ENCODE results near the gene PROZ. TPM values are rescaled to one million over a fixed set of nuclear protein-coding genes. Genes with fewer than 3 reads are reported as not detected.

Gene PROZ
- total and polyA plus RNA-seq, 7 donors: not detected

DNA sequence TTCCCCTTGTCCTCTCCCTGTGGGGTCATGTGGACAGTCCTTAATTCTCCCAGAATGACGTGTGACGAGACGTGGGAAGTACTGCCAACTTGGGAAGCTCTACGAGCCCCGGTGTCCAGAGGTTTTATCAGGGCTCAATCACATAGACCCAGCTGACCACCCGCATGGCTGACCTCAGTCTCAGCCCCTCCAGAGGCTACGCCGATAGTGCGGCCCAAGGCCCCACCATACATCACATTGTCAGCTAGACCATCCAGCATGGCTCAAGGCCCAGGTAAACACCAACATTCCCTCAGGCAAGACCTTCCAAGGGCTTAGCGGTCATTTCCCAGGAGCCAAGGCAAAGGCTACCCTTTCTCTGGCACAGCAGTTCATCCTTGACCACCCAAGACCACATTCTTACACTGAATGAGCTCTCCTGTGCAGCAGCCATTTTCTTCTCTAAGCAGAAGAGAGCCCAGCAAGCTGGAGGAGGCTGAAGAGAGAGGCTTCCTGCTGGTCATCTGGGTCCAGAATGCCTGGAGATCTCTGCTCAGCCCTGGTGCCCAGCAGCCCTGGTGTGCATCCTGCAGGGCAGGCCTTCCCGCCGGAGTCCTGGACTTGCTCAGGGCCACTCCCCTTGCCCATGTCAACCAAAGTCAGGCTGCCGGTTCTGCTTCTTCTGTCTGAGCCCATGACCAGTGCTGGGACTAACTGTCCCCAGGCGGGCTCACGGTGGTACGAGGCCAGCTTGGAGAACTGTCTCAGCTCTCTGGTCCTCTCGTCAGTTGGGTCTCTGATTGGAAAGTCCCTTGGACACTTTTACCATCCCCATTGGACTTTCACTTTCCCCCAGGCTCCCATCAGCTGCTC, 43.7 kb upstream of the PROZ start:
- Histone ChIP-seq H3K4me1 (no peaks in the 10 kb centered on the region), H3K9me3 (no peaks in the 10 kb centered on the region), H3K27ac (no peak overlapping the region), H3K36me3 (ENCODE audit: insufficient read depth in 1 of 2, low read depth in 1 of 2) (no peaks in the 10 kb centered on the region), H3K27me3 (ENCODE audit: insufficient read depth in 3 of 3, low read length in 2 of 3) (peaks cover 0 to 58% (median 20%) of the 10 kb centered on the region in 3 donors), H3K4me3 (no peak overlapping the region)
- ATAC-seq (no peak), DNase-seq (no peak)
- intact Hi-C loops (cut with DNase I): no loop called here
- WGBS, 3 donors: 69 to 83% (median 77%) methylated on average over 17 of the region's 17 CpGs
- TF ChIP-seq, protein P1, sequence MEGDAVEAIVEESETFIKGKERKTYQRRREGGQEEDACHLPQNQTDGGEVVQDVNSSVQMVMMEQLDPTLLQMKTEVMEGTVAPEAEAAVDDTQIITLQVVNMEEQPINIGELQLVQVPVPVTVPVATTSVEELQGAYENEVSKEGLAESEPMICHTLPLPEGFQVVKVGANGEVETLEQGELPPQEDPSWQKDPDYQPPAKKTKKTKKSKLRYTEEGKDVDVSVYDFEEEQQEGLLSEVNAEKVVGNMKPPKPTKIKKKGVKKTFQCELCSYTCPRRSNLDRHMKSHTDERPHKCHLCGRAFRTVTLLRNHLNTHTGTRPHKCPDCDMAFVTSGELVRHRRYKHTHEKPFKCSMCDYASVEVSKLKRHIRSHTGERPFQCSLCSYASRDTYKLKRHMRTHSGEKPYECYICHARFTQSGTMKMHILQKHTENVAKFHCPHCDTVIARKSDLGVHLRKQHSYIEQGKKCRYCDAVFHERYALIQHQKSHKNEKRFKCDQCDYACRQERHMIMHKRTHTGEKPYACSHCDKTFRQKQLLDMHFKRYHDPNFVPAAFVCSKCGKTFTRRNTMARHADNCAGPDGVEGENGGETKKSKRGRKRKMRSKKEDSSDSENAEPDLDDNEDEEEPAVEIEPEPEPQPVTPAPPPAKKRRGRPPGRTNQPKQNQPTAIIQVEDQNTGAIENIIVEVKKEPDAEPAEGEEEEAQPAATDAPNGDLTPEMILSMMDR (IDR thresholded peaks at IDR 0.05): no peak

DNA sequence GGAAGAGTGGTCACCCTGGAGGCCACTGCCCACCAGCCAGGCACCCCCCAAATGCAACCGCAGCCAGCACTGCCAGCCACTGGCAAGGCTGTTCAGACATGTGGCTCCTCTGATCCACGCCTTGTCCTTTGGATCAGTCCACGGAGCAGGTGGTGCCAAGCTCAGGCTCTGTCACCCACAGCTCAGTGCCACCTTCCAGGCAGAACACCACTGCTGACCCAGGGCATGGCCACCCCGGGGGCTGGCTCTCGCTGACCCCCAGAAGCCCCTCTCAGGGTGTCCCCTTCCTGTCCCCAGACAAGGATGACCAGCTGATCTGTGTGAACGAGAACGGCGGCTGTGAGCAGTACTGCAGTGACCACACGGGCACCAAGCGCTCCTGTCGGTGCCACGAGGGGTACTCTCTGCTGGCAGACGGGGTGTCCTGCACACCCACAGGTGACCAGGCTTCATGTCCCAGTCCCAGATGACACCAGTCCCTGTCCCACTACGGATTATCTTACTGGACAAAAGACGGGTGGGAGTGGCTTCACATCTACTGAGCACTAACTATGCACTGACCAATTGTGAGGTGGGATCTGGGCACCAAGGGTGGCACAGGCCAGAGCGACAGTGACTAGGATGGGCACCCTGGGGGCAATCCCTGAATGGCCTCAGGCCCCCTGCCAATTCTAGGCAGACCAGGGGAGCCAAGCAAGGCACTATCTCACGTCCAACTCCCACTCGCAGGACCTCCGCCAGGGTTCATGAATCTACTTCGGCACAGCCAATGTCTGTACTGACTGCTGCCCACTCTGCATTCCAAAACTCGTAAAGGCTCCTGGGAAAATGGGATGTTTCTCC, 42.9 kb upstream of the PROZ start:
- Histone ChIP-seq H3K4me1 (no peaks in the 10 kb centered on the region), H3K36me3 (ENCODE audit: insufficient read depth in 1 of 2, low read depth in 1 of 2) (no peaks in the 10 kb centered on the region), H3K4me3 (no peak overlapping the region), H3K27me3 (ENCODE audit: insufficient read depth in 3 of 3, low read length in 2 of 3) (peaks cover 0 to 49% (median 12%) of the 10 kb centered on the region in 3 donors), H3K9me3 (no peaks in the 10 kb centered on the region), H3K27ac (no peak overlapping the region)
- TF ChIP-seq, protein P1 (IDR thresholded peaks at IDR 0.05): no peak
- WGBS, 3 donors: 52 to 66% (median 53%) methylated on average over 21 of the region's 21 CpGs
- ATAC-seq (no peak), DNase-seq (no peak)
- intact Hi-C loops (cut with DNase I): no loop called here

DNA sequence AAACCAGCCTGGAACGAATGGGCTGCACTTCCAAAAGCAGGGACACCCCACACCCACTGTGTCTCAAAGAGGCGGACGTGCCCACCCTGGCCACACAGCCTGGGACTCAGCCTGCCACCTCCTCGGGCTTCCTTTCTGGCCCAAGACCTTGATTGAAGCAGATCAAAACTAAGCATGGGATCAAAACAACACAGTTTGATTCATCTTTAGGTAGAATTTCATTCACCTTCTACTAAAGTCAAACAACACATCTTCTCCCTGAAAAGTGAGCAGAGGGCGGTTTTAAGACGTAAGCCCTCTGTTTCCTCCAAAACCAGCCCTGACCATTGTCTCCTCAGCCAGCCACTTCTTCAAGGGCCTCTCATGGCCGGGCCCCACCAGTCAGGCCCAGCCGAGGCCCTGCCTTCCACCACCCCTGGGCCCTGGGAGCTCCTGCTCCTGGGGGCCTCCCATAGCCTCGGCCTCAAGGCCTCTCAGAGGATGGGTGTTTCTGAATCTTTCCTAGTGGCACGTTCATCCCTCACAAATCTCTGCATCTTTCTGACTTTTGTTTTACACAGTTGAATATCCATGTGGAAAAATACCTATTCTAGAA, 42.1 kb upstream of the PROZ start:
- WGBS, 3 donors: 76 to 88% (median 77%) methylated on average over 10 of the region's 10 CpGs
- peaks cover 0 to 48% (median 7%) of the 10 kb centered on the region in 3 donors for H3K27me3 ChIP-seq (ENCODE audit: insufficient read depth in 3 of 3, low read length in 2 of 3)
- intact Hi-C loops (cut with DNase I): no loop called here
- TF ChIP-seq, protein P1 (IDR thresholded peaks at IDR 0.05): no peak
- H3K4me3 ChIP-seq: no peak overlapping the region
- no peaks in the 10 kb centered on the region for H3K9me3 ChIP-seq
- H3K4me1 ChIP-seq: no peaks in the 10 kb centered on the region
- ATAC-seq: no peak
- DNase-seq: no peak
- H3K36me3 ChIP-seq (ENCODE audit: insufficient read depth in 1 of 2, low read depth in 1 of 2): no peaks in the 10 kb centered on the region
- no peak overlapping the region for H3K27ac ChIP-seq

DNA sequence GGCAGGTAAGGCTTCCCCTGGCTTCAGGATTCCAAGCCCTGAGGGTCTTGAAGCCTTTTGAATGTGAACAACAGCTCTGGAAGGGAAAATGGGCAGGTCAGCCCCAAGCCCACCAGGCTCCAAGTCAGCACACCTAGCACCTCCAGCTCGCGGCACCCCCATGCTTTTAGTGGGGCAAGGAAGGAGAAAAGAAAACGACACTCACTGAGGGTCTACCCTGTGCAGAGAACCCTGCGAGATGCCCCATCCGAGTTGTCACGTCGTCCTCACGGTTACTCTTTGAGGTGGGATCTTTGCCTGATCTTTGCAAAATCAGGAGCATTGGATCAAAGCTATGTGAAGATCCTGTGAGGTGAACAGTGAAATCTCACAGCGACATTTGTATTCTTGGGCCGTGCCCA, 41.6 kb upstream of the PROZ start:
- no peaks in the 10 kb centered on the region for H3K4me1 ChIP-seq
- no peak for DNase-seq
- TF ChIP-seq, protein P1 (IDR thresholded peaks at IDR 0.05): no peak
- no peak for ATAC-seq
- no peaks in the 10 kb centered on the region for H3K9me3 ChIP-seq
- H3K36me3 ChIP-seq (ENCODE audit: insufficient read depth in 1 of 2, low read depth in 1 of 2): no peaks in the 10 kb centered on the region
- peaks cover 0 to 54% (median 5%) of the 10 kb centered on the region in 3 donors for H3K27me3 ChIP-seq (ENCODE audit: insufficient read depth in 3 of 3, low read length in 2 of 3)
- H3K4me3 ChIP-seq: no peak overlapping the region
- intact Hi-C loops (cut with DNase I): no loop called here
- 90 to 94% (median 90%) methylated on average over 10 of the region's 10 CpGs for WGBS, 3 donors
- H3K27ac ChIP-seq: no peak overlapping the region

Measured in psoas muscle (tissue), 8 donors.